ENCODE data around the gene CCDC85C.

CCDC85C gene

DNA sequence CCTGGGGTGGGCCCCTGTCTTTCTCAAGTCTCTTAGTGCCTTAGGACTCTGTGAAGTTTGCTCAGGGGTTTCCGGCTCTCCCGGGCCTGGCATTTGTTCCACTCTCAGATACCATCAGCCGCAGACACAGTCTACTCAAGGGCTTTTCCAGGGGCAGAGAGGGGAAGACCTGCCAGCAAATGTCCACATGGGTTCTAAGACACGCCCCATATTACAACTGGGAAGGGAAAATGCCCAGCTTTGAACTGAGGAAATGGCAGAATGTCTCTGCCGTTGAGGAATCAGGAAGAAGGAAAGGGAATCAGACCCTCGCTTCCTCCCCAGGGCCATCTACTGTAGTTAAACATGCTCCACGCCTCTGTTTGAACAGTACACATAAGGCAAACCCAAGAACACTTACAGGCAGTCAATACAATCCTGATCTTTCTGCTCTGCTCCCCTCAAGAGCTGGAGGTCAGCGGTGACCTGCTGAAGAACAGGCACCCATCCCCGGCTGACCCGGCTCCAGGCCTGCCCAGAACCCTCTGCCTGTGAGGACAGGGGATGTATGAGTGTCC is 7.9 kb downstream of the CCDC85C start:
- Histone ChIP-seq H3K36me3 (ENCODE audit: insufficient read depth, low read length) (no peaks in the 10 kb centered on the region), H3K27me3 (ENCODE audit: insufficient read depth, low read length) (no peaks in the 10 kb centered on the region), H3K4me1 (ENCODE audit: control insufficient read depth, insufficient read depth, low read length, unreplicated experiment) (peaks cover 4% of the 10 kb centered on the region), H3K4me3 (ENCODE audit: low read depth, low read length) (no peak overlapping the region), H3K27ac (ENCODE audit: low read depth, low read length) (no peak overlapping the region), H3K79me2 (ENCODE audit: control insufficient read depth, insufficient read depth, low read length, unreplicated experiment) (peaks cover 7% of the 10 kb centered on the region), H2AFZ (ENCODE audit: low read length, unreplicated experiment) (no peak overlapping the region)

GRCh38 chr14:99595524-99595923 is 8.5 kb downstream of the CCDC85C start:
- H3K27ac ChIP-seq (ENCODE audit: low read depth, low read length) = no peak overlapping the region
- H3K4me3 ChIP-seq (ENCODE audit: low read depth, low read length) = no peak overlapping the region
- peaks cover 7% of the 10 kb centered on the region for H3K79me2 ChIP-seq (ENCODE audit: control insufficient read depth, insufficient read depth, low read length, unreplicated experiment)
- peaks cover 9% of the 10 kb centered on the region for H3K4me1 ChIP-seq (ENCODE audit: control insufficient read depth, insufficient read depth, low read length, unreplicated experiment)
- no peak overlapping the region for H2AFZ ChIP-seq (ENCODE audit: low read length, unreplicated experiment)
- no peaks in the 10 kb centered on the region for H3K27me3 ChIP-seq (ENCODE audit: insufficient read depth, low read length)
- no peaks in the 10 kb centered on the region for H3K36me3 ChIP-seq (ENCODE audit: insufficient read depth, low read length)

GRCh38 chr14:99595034-99595433 is 9.0 kb downstream of the CCDC85C start:
- peaks cover 10% of the 10 kb centered on the region for H3K4me1 ChIP-seq (ENCODE audit: control insufficient read depth, insufficient read depth, low read length, unreplicated experiment)
- no peak overlapping the region for H2AFZ ChIP-seq (ENCODE audit: low read length, unreplicated experiment)
- no peak overlapping the region for H3K27ac ChIP-seq (ENCODE audit: low read depth, low read length)
- peaks cover 3% of the 10 kb centered on the region for H3K79me2 ChIP-seq (ENCODE audit: control insufficient read depth, insufficient read depth, low read length, unreplicated experiment)
- no peak overlapping the region for H3K4me3 ChIP-seq (ENCODE audit: low read depth, low read length)
- H3K27me3 ChIP-seq (ENCODE audit: insufficient read depth, low read length) = no peaks in the 10 kb centered on the region
- H3K36me3 ChIP-seq (ENCODE audit: insufficient read depth, low read length) = no peaks in the 10 kb centered on the region

GRCh38 chr14:99593971-99594841 is 9.8 kb downstream of the CCDC85C start:
- no peak overlapping the region for H2AFZ ChIP-seq (ENCODE audit: low read length, unreplicated experiment)

DNA sequence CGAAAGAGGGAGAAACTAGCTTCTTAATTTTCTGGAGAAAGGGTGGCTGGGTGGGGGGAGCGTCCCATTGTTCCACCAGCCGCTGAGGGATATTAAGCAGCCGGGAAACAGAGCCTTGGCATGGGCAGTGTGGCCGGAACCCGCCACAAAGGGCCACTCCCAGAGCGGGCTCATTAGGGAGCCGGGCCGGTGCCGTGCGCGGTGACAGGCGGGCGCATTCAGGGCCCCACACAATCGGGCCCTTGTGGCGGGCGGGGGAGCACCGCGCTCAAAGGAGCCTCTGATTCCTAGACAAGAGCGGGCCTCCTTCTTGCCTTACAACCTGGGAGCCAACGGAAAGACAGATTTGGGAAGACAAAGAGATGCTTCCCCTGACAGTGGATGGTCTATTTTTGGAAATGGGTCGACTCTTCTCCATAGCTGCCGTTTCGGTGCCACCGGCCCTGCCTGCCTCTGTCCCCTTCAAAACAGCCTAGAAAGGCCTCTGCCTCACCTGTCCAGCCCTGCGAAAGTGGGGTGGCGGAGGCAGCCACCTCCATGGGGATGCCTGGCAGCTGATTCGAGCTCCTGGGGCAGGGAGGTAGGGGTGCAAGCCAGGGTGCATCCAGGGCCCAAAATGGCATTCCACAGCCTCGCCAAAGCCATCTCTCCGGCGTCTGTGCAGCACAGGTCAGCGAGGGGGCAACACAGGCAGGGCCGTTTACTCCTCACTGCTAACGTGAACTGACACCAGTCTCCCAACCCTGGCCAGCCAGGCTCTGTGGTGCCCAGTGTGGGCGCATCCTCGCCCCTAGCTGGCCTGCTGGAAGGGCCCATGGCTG is 10.9 kb downstream of the CCDC85C start:
- no peaks in the 10 kb centered on the region for H3K27me3 ChIP-seq (ENCODE audit: insufficient read depth, low read length)
- no peak overlapping the region for H3K27ac ChIP-seq (ENCODE audit: low read depth, low read length)
- H3K4me1 ChIP-seq (ENCODE audit: control insufficient read depth, insufficient read depth, low read length, unreplicated experiment) = peaks cover 10% of the 10 kb centered on the region
- no peaks in the 10 kb centered on the region for H3K79me2 ChIP-seq (ENCODE audit: control insufficient read depth, insufficient read depth, low read length, unreplicated experiment)
- no peaks in the 10 kb centered on the region for H3K36me3 ChIP-seq (ENCODE audit: insufficient read depth, low read length)
- no peak overlapping the region for H2AFZ ChIP-seq (ENCODE audit: low read length, unreplicated experiment)
- no peak overlapping the region for H3K4me3 ChIP-seq (ENCODE audit: low read depth, low read length)

More at GRCh38 chr14:99593971-99594841, 9.8 kb downstream of the CCDC85C start:
- Histone ChIP-seq H3K4me3 (ENCODE audit: low read depth, low read length) (no peak overlapping the region), H3K36me3 (ENCODE audit: insufficient read depth, low read length) (no peaks in the 10 kb centered on the region), H3K27me3 (ENCODE audit: insufficient read depth, low read length) (no peaks in the 10 kb centered on the region), H3K4me1 (ENCODE audit: control insufficient read depth, insufficient read depth, low read length, unreplicated experiment) (peaks cover 10% of the 10 kb centered on the region), H3K27ac (ENCODE audit: low read depth, low read length) (no peak overlapping the region), H3K79me2 (ENCODE audit: control insufficient read depth, insufficient read depth, low read length, unreplicated experiment) (no peaks in the 10 kb centered on the region)

DNA sequence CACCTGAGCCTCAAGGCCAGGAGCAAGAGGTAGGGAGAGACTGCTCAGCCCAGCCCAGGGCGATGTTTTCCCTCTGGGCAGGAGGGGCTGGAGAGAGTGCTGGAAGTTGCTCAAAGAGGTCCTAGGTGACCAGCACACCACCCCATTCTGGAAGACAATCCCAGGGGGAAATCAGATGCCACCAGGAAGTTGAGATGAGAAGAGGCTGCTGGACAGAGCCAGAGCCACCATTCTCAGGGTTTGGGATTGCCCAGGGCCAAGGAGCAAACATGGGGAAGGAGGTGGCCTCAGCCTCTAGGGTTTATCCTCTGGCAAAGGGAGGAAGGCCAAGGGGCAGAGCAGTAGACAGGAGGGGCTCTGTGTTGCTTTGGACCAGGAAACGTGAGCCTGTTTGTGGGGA is 11.6 kb downstream of the CCDC85C start:
- no peaks in the 10 kb centered on the region for H3K36me3 ChIP-seq (ENCODE audit: insufficient read depth, low read length)
- H3K4me1 ChIP-seq (ENCODE audit: control insufficient read depth, insufficient read depth, low read length, unreplicated experiment) = peaks cover 15% of the 10 kb centered on the region
- no peak overlapping the region for H3K4me3 ChIP-seq (ENCODE audit: low read depth, low read length)
- no peak overlapping the region for H2AFZ ChIP-seq (ENCODE audit: low read length, unreplicated experiment)
- no peak overlapping the region for H3K27ac ChIP-seq (ENCODE audit: low read depth, low read length)
- H3K79me2 ChIP-seq (ENCODE audit: control insufficient read depth, insufficient read depth, low read length, unreplicated experiment) = no peaks in the 10 kb centered on the region
- no peaks in the 10 kb centered on the region for H3K27me3 ChIP-seq (ENCODE audit: insufficient read depth, low read length)

GRCh38 chr14:99590746-99591555 is 13.1 kb downstream of the CCDC85C start:
- Histone ChIP-seq H3K4me1 (ENCODE audit: control insufficient read depth, insufficient read depth, low read length, unreplicated experiment) (peaks cover 23% of the 10 kb centered on the region), H3K36me3 (ENCODE audit: insufficient read depth, low read length) (no peaks in the 10 kb centered on the region), H3K27me3 (ENCODE audit: insufficient read depth, low read length) (no peaks in the 10 kb centered on the region), H3K4me3 (ENCODE audit: low read depth, low read length) (no peak overlapping the region), H3K79me2 (ENCODE audit: control insufficient read depth, insufficient read depth, low read length, unreplicated experiment) (no peaks in the 10 kb centered on the region), H3K27ac (ENCODE audit: low read depth, low read length) (no peak overlapping the region), H2AFZ (ENCODE audit: low read length, unreplicated experiment) (no peak overlapping the region)

DNA sequence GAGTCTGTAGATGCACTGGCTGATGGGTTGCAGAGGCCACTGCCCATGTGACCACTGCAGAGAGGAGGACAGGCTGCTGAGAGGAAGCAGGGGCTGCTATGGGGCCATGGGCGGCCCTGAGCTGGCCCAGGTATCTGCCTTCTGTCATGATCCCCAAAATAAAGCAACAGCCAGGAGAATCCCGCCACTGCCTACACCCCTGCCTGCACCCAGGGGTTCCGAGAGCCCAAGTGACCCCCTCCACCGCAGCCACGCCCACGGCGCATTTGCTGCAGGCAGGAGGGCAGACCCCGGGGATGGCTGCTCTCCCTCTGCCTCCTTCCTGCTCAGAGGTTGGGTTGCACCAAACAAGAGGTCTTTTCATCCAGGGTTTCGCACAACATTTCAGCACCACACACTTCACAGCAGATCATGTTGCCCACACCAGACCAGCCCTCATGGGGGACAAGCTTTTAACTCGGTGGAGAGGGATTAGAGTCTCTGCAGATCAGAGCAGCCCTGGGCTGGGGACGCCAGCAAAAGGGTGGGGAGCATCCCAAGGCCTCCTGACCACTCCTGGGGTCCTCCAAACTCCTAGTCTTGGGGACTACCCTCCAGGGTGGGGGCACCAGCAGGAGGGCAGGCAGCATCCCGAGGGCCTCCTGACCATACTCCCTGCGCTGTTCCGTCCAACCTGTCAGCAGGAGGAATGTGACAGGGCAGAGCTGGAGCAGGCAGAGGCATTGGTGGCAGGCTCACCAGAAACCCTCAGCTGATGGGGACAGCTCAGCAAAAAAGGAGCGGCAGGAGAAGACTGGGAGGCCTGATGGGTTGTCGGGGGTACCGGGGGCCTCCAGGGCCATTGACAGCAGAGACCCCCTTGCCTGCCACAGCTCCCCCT is 14.1 kb downstream of the CCDC85C start:
- H3K4me1 ChIP-seq (ENCODE audit: control insufficient read depth, insufficient read depth, low read length, unreplicated experiment) = peaks cover 23% of the 10 kb centered on the region
- H3K4me3 ChIP-seq (ENCODE audit: low read depth, low read length) = no peak overlapping the region
- no peaks in the 10 kb centered on the region for H3K36me3 ChIP-seq (ENCODE audit: insufficient read depth, low read length)
- H3K27me3 ChIP-seq (ENCODE audit: insufficient read depth, low read length) = no peaks in the 10 kb centered on the region
- H3K27ac ChIP-seq (ENCODE audit: low read depth, low read length) = no peak overlapping the region
- no peak overlapping the region for H2AFZ ChIP-seq (ENCODE audit: low read length, unreplicated experiment)
- H3K79me2 ChIP-seq (ENCODE audit: control insufficient read depth, insufficient read depth, low read length, unreplicated experiment) = no peaks in the 10 kb centered on the region

GRCh38 chr14:99589031-99589441 is 15.0 kb downstream of the CCDC85C start:
- Histone ChIP-seq H3K4me1 (ENCODE audit: control insufficient read depth, insufficient read depth, low read length, unreplicated experiment) (peaks cover 23% of the 10 kb centered on the region), H3K4me3 (ENCODE audit: low read depth, low read length) (no peak overlapping the region), H3K79me2 (ENCODE audit: control insufficient read depth, insufficient read depth, low read length, unreplicated experiment) (no peaks in the 10 kb centered on the region), H3K27ac (ENCODE audit: low read depth, low read length) (no peak overlapping the region), H3K27me3 (ENCODE audit: insufficient read depth, low read length) (no peaks in the 10 kb centered on the region), H2AFZ (ENCODE audit: low read length, unreplicated experiment) (no peak overlapping the region), H3K36me3 (ENCODE audit: insufficient read depth, low read length) (no peaks in the 10 kb centered on the region)

All from ACC112 (cell line).